Kidney epithelial cell (primary cell): ENCODE data around the gene SIDT1. TPM values are rescaled to one million over a fixed set of nuclear protein-coding genes. Genes with fewer than 3 reads are reported as not detected.
A peak's percentile ranks its signal among the peaks of the same experiment; 100 is the strongest.

Source experiments
- DNase-seq: peaks from one replicate; pipeline ENCODE4 v3.0.0-alpha.2; 2010; ENCODE audit warnings: low read depth
- H3K27me3 ChIP-seq: 2 replicates; pipeline ENCODE4 v1.6.0; 2011; ENCODE audit warnings: low read length; ENCODE audit not compliant: control insufficient read depth, insufficient read depth
- H3K36me3 ChIP-seq: 2 replicates; pipeline ENCODE4 v1.5.1; 2011; ENCODE audit warnings: low read length; ENCODE audit not compliant: control insufficient read depth, insufficient read depth
- H3K4me3 ChIP-seq: 2 replicates; pipeline ENCODE4 v1.5.1; 2011; ENCODE audit warnings: low read depth, mild to moderate bottlenecking, control low read depth, low read length
- CTCF ChIP-seq: IDR thresholded peaks from 2 replicates; pipeline ENCODE4 v1.5.1; 2011; ENCODE audit warnings: mild to moderate bottlenecking, moderate library complexity, low read length, control low read depth, inconsistent platforms; ENCODE audit not compliant: insufficient read depth, poor library complexity, severe bottlenecking
- total RNA-seq: library from RNA; depleted of rRNA; stranded (reverse); fragments of >200 nt; gene quantifications from 2 replicates; pipeline ENCODE4 v1.2.3, GENCODE V29; 2015

Gene SIDT1
- total RNA-seq, 1 donor from 2014 or later: 0.04 TPM

- TF ChIP-seq CTCF: peak; percentile 22
- Histone ChIP-seq H3K36me3 (no peaks in the 10 kb centered on the region), H3K27me3 (no peaks in the 10 kb centered on the region), H3K4me3 (no peak overlapping the region)
- DNase-seq: peak; percentile 52
Observed at GRCh38 chr3:113557374-113557773, 25.0 kb downstream of the SIDT1 start.

- TF ChIP-seq CTCF: no peak
- Histone ChIP-seq H3K4me3 (no peak overlapping the region), H3K27me3 (no peaks in the 10 kb centered on the region)
Observed at GRCh38 chr3:113559009-113559408, 26.7 kb downstream of the SIDT1 start.

GRCh38 chr3:113560271-113560670, 27.9 kb downstream of the SIDT1 start:
- Histone ChIP-seq H3K27me3 (no peaks in the 10 kb centered on the region), H3K36me3 (no peaks in the 10 kb centered on the region), H3K4me3 (no peak overlapping the region)
- no peak for DNase-seq
- TF ChIP-seq CTCF: no peak

More at GRCh38 chr3:113559009-113559408, 26.7 kb downstream of the SIDT1 start:
- DNase-seq: no peak
- no peaks in the 10 kb centered on the region for H3K36me3 ChIP-seq

GRCh38 chr3:113560831-113561623, 28.7 kb downstream of the SIDT1 start:
- Histone ChIP-seq H3K4me3 (no peak overlapping the region), H3K27me3 (no peaks in the 10 kb centered on the region), H3K36me3 (no peaks in the 10 kb centered on the region)
- TF ChIP-seq CTCF: no peak
- peak; percentile 45 for DNase-seq

GRCh38 chr3:113565555-113565954, 33.2 kb downstream of the SIDT1 start:
- DNase-seq: no peak
- no peak for TF ChIP-seq CTCF
- no peaks in the 10 kb centered on the region for H3K36me3 ChIP-seq
- no peaks in the 10 kb centered on the region for H3K27me3 ChIP-seq
- no peak overlapping the region for H3K4me3 ChIP-seq

- no peak for DNase-seq
- Histone ChIP-seq H3K27me3 (peaks cover 5% of the 10 kb centered on the region), H3K4me3 (no peak overlapping the region), H3K36me3 (no peaks in the 10 kb centered on the region)
- TF ChIP-seq CTCF: no peak
Observed at GRCh38 chr3:113570158-113570557, 37.8 kb downstream of the SIDT1 start.
